HEK293 (cell line): ENCODE data around the gene KRTAP5-7.

Experiments
- CTCF ChIA-PET: fragments of 350-600 bp; formaldehyde crosslinking; extraction: SDS; loops from one replicate; lab custom pipeline; 2021; ENCODE audit warnings: antibody characterized with exemption; lab: Yijun Ruan, JAX
- POLR2A ChIA-PET: fragments of 300-600 bp; formaldehyde crosslinking; extraction: SDS; loops from one replicate; lab custom pipeline; 2020; ENCODE audit warnings: antibody characterized with exemption, inconsistent platforms; lab: Yijun Ruan, JAX
- H3K27ac ChIP-seq: fragments of 200-500 bp; sonication (Bioruptor generic); 2 replicates; pipeline ENCODE4 v1.5.1; 2014; ENCODE audit warnings: low read depth, low read length, control low read depth, inconsistent platforms; ENCODE audit errors: extremely low read depth
- H3K36me3 ChIP-seq, 2 experiments: fragments of 200-500 bp in 1 of 2; sonication (Bioruptor generic) in 1 of 2; 1 replicate in 1 of 2; 2 replicates in 1 of 2; pipeline ENCODE4 v1.5.1; 2014 to 2017; ENCODE audit warnings: inconsistent platforms in 2 of 2, low read length in 2 of 2; ENCODE audit not compliant: control insufficient read depth in 2 of 2, insufficient read depth in 1 of 2
- H3K4me1 ChIP-seq: fragments of 200-500 bp; sonication (Bioruptor generic); 2 replicates; pipeline ENCODE4 v1.5.1; 2014; ENCODE audit warnings: mild to moderate bottlenecking, low read length, inconsistent platforms; ENCODE audit not compliant: control insufficient read depth, insufficient read depth
- H3K4me3 ChIP-seq: 2 replicates; pipeline ENCODE4 v1.5.1; 2011; ENCODE audit warnings: low read depth, mild to moderate bottlenecking, control low read depth, low read length, moderate library complexity
- H3K9me3 ChIP-seq: fragments of 200-500 bp; sonication (Bioruptor generic); 2 replicates; pipeline ENCODE4 v1.5.1; 2014; ENCODE audit warnings: low read depth, low read length, inconsistent platforms; ENCODE audit not compliant: control insufficient read depth, insufficient read depth
- GLI2 ChIP-seq: fragments of 450-650 bp; formaldehyde crosslinking; IDR thresholded peaks from 2 replicates; pipeline ENCODE4; 2017; ENCODE audit warnings: missing biosample characterization, missing genetic modification characterization, low read depth, borderline replicate concordance
- HIC1 ChIP-seq: fragments of 450-650 bp; formaldehyde crosslinking; IDR thresholded peaks from 2 replicates; pipeline ENCODE4 v1.5.1; 2016; ENCODE audit warnings: missing biosample characterization, missing genetic modification characterization
- KLF8 ChIP-seq: fragments of 450-650 bp; formaldehyde crosslinking; IDR thresholded peaks from 2 replicates; pipeline ENCODE4 v1.5.1; 2016; ENCODE audit warnings: missing biosample characterization, missing genetic modification characterization
- PRDM6 ChIP-seq: fragments of 450-650 bp; formaldehyde crosslinking; IDR thresholded peaks from 2 replicates; pipeline ENCODE4 v1.5.1; 2017; ENCODE audit warnings: missing biosample characterization, missing genetic modification characterization
- REST ChIP-seq: fragments of 450-650 bp; formaldehyde crosslinking; IDR thresholded peaks from 2 replicates; pipeline ENCODE4 v1.5.1; 2016; ENCODE audit warnings: missing biosample characterization, missing genetic modification characterization
- WT1 ChIP-seq: fragments of 450-650 bp; formaldehyde crosslinking; IDR thresholded peaks from 2 replicates; pipeline ENCODE4 v1.5.1; 2016; ENCODE audit warnings: missing biosample characterization, missing genetic modification characterization
- ZIC2 ChIP-seq: fragments of 450-650 bp; formaldehyde crosslinking; IDR thresholded peaks from 2 replicates; pipeline ENCODE4 v1.5.1; 2016; ENCODE audit warnings: missing biosample characterization, missing genetic modification characterization
- ZNF140 ChIP-seq: fragments of 450-650 bp; formaldehyde crosslinking; IDR thresholded peaks from 2 replicates; pipeline ENCODE4 v1.5.1; 2016; ENCODE audit warnings: missing biosample characterization, missing genetic modification characterization
- ZNF169 ChIP-seq: fragments of 450-650 bp; formaldehyde crosslinking; IDR thresholded peaks from 2 replicates; pipeline ENCODE4 v1.5.1; 2016; ENCODE audit warnings: missing biosample characterization, missing genetic modification characterization
- ZNF26 ChIP-seq: fragments of 450-650 bp; formaldehyde crosslinking; IDR thresholded peaks from 2 replicates; pipeline ENCODE4 v1.5.1; 2016; ENCODE audit warnings: missing biosample characterization, missing genetic modification characterization
- ZNF433 ChIP-seq: fragments of 450-650 bp; formaldehyde crosslinking; IDR thresholded peaks from 2 replicates; pipeline ENCODE4 v1.5.1; 2016; ENCODE audit warnings: missing biosample characterization, missing genetic modification characterization, low read depth
- ZNF529 ChIP-seq: fragments of 450-650 bp; formaldehyde crosslinking; IDR thresholded peaks from 2 replicates; pipeline ENCODE4 v1.5.1; 2017; ENCODE audit warnings: missing genetic modification characterization, missing biosample characterization; ENCODE audit not compliant: insufficient replicate concordance
- ZNF660 ChIP-seq: fragments of 450-650 bp; IDR thresholded peaks from 2 replicates; pipeline ENCODE4 v1.5.1; 2018; ENCODE audit warnings: missing biosample characterization, mild to moderate bottlenecking, missing genetic modification characterization
- ZNF768 ChIP-seq: fragments of 450-650 bp; formaldehyde crosslinking; IDR thresholded peaks from 2 replicates; pipeline ENCODE4 v1.5.1; 2018; ENCODE audit warnings: missing biosample characterization, mild to moderate bottlenecking, missing genetic modification characterization
- ZNF777 ChIP-seq: fragments of 450-650 bp; formaldehyde crosslinking; IDR thresholded peaks from 2 replicates; pipeline ENCODE4 v1.5.1; 2017; ENCODE audit warnings: missing biosample characterization, missing genetic modification characterization, borderline replicate concordance
- ZNF791 ChIP-seq: fragments of 450-650 bp; formaldehyde crosslinking; IDR thresholded peaks from 2 replicates; pipeline ENCODE4 v1.5.1; 2016; ENCODE audit warnings: missing biosample characterization, missing genetic modification characterization

Gene KRTAP5-7

GRCh38 chr11:71558996-71559395 is 31.9 kb downstream of the KRTAP5-7 start (continued):
- TF ChIP-seq HIC1 (tag by site-specific recombination) = no peak
- no peak for TF ChIP-seq ZNF26 (tag by site-specific recombination)
- TF ChIP-seq REST (tag by site-specific recombination) = no peak
- no peak for TF ChIP-seq ZNF777 (tag by site-specific recombination)
- TF ChIP-seq ZNF433 = no peak
- no peak for TF ChIP-seq WT1
- no peak for TF ChIP-seq GLI2
- TF ChIP-seq ZNF768 (tag by site-specific recombination) = no peak
- TF ChIP-seq ZNF791 (tag by site-specific recombination) = no peak
- no peak for TF ChIP-seq KLF8 (tag by site-specific recombination)
- TF ChIP-seq ZNF169 (tag by site-specific recombination) = no peak
- no peak for TF ChIP-seq PRDM6 (tag by site-specific recombination)
- TF ChIP-seq ZIC2 (tag by site-specific recombination) = no peak
- TF ChIP-seq, all 188 proteins: peak for 0

- H3K36me3 ChIP-seq = no peaks in the 10 kb centered on the region
- TF ChIP-seq ZNF140 (tag by site-specific recombination) (peak; percentile 85), ZNF529 (no peak), ZNF660 (tag by site-specific recombination) (no peak)
- POLR2A ChIA-PET = no interaction called here
- CTCF ChIA-PET = no interaction called here
- H3K27ac ChIP-seq = no peak overlapping the region
- no peaks in the 10 kb centered on the region for H3K4me1 ChIP-seq
- no peak overlapping the region for H3K4me3 ChIP-seq
- H3K9me3 ChIP-seq = no peaks in the 10 kb centered on the region
These were observed 35.1 kb downstream of the KRTAP5-7 start for GRCh38 chr11:71562120-71562519.
